ENCODE measurements around the gene MAPK10.

Gene MAPK10

DNA sequence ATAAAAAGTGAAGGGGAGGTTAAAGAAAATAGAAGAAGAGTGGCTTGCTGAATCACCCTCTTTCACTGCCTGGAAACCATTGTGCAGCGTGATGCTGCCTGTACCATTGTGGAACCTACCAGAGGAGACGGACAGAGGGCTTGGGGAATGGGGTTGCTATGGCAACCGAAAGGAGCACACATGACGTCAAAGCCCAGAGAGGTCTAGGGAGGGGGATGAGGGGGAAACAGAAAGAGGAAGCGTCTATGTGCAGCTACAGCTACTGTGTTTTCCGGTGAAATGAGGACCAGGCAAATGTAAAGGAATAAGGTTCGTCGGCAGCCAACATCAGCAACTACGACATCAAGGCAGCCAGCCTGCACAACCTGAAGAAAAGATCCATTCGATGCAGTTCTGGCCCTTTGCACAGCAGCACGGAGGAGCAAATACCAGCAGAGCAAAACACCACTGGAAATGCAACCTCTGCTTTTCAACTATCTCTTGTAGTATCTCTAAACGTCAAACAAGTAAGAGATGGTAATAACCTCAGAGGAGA lies at the start of gene MAPK10:
MAPK10 (minus strand) TSS at position 110 of the 535 bp plus-strand sequence.
- in situ Hi-C loops (cut with HindIII; ENCODE audit: low sequenced_read_pairs) = loop anchor here (10.0 kb wide), 1 partner anchor 55 kb away; no protein-coding TSS in a partner anchor

DNA sequence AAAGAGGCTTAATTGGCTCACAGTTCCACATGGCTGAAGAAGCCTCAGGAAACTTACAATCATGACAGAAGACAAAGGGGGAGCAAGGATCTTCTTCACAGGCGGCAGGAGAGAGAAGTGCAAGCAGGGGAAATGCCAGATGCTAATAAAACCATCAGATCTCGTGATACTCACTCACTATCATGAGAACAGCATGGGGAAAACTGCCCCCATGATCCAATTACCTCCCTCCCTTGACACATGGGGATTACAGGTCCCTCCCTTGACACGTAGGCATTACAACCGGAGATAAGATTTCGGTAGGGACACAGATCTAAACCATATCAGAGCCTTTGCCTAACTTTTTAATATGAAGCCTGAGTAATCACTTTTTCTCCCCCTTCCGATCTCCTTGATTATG lies 43.7 kb upstream of the MAPK10 start:
- in situ Hi-C loops (cut with HindIII; ENCODE audit: low sequenced_read_pairs) = loop anchor here (5.0 kb wide), 1 partner anchor 96 kb away; no protein-coding TSS in a partner anchor

DNA sequence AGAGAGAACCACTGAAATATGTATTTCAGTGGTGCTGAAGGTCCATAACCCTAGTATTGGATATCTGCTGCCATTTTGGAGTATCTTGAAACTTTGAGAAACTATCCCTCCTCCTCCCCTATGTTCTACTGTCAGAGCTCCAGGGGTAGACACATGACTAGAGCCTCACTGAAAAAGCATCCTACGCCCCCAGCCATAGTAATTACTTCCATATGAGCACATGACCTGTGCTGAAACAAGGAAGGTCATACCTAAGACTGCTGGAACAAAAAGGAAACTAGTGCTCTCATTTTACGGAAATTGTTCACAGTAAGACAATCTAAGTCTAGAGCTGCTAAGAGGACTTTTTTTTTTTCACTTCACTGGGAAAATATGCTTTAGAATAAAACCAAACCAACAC lies 42.0 kb upstream of the MAPK10 start:
- in situ Hi-C loops (cut with HindIII; ENCODE audit: low sequenced_read_pairs) = loop anchor here (5.0 kb wide), 1 partner anchor 95 kb away; no protein-coding TSS in a partner anchor

DNA sequence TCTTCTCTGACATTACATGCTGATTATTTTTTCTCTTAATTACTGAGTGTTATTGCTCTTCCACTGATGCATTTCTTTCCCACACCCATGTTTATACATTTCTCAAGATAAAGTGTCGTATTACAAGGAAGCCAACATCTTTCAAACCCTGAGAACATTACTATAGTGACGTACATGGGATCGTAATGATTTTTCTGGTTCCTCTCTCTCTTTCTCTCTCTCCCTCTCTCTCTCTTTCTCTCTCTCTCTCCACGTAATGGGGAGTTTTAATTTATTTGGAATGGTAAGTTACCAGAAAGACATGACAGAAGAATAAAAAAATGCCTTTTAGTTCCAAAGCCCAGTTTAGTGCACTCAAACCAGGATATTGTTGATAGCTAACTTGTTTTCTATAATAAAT lies 40.4 kb upstream of the MAPK10 start:
- in situ Hi-C loops (cut with HindIII; ENCODE audit: low sequenced_read_pairs) = loop anchor here (5.0 kb wide), 1 partner anchor 93 kb away; no protein-coding TSS in a partner anchor

DNA sequence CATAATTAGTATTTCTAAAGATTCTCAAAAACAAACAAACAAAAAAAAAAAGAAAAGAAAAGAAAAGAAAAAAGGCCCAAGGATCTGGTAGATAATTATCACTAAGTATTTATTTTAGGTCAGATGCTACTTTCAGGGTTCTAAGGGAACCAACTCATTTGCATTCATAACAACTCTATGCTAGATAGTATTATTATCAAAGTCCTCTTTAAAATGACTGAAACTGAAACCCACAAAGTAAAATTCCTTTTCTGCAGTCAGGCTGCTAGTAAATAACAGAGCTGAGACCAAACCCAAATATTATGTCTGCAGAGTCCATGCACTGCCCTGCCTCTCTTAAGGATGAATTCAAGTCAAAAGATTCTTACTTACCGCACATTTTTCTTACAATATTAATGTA lies 38.3 kb upstream of the MAPK10 start:
- in situ Hi-C loops (cut with HindIII; ENCODE audit: low sequenced_read_pairs) = no loop called here

DNA sequence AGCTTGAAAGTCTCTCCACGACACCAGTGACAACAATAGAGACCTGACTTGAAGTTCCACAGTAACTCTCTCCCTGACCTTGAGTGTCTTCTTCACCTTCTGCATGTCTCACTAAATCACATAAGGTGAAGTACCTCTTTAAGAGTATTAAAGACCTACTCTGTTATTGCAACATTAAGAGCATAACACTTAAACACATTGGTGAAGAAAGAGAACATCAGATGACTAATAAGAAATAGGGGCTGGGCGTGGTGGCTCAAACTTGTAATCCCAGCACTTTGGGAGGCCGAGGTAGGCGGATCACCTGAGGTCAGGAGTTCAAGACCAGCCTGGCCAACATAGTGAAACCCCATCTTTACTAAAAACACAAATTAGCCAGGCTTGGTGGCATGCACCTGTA lies 33.9 kb upstream of the MAPK10 start:
- in situ Hi-C loops (cut with HindIII; ENCODE audit: low sequenced_read_pairs) = no loop called here

DNA sequence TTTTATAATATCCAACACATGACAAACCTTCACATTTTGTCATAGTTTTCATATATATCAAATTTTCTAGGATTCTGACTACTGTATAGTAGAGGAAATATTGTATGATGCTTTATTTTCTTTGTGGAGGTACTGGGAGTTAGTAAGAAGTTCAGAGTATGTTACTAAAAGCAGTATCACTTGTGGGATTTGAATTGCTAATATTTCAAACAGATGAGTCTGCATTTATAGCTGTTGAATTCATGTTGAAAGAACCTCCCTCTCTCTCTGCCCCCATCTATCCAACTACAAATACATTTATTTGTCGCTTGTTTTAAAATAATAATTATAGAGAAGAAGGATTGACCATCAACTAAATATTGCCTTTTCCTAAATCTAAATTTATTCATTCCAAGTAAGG lies 29.8 kb upstream of the MAPK10 start:
- in situ Hi-C loops (cut with HindIII; ENCODE audit: low sequenced_read_pairs) = no loop called here

DNA sequence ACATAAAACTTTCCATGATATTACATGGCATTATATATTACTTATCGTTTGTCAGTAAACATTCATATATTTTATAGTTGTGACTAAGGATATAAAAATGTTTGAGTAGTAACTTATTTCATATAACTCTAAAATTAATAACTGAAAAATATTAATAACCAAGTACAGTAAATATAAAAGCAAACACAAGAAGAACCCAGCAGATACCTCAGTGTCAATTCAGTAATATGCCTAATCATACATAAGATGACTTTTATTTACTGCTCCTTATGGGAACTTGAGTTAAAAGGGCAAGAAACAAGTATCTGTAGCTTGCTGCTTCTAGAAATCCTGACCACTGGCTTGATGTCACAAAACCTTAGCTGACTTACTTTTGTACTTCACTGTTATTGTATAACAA lies 28.4 kb upstream of the MAPK10 start:
- in situ Hi-C loops (cut with HindIII; ENCODE audit: low sequenced_read_pairs) = no loop called here

DNA sequence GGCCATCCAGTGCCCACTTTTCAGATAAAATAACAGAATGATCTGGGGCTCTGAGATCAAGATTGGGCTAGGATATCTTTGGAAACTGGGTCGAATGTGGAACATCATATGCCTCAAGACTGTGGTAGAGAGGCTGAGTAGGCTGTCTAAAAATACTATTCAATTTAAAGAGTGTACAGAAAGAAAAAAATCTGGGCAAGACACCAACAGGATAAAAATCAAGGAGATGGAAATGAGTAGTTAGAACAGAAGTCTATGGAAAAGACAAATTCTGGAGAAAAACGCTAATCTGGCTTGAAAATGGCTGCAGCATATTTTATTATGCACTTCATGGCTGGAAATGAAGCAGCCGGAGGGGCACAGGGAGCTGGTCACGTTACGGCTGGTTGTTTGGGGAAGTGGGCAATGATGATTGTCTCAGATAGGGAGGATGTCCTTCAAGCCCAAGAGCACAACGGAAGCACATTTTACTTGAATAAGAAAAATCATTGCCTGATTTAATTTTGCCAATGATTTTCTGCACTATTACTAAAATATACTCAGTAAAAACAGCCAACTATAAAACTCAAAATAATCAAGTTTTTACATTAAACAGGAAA lies 27.1 kb upstream of the MAPK10 start:
- in situ Hi-C loops (cut with HindIII; ENCODE audit: low sequenced_read_pairs) = no loop called here

DNA sequence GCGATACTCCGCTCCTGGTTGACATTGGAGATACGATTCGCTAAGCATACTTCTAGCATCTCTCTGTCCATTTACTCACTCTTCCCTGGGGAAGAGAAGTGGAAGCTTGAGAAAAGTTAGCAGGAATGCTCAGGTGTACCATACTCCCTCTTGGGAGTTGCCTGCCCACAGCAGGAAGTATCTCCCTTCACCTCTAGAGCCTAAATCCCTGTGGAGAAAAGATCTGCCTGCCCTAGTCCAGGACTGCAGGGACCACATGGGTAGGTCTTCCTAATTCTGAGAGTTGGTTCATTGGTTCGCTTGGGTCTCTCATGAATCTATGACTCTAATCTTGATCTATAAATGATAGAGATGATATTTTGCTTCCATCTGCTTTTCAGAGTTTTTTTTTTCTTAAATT lies 26.3 kb upstream of the MAPK10 start:
- in situ Hi-C loops (cut with HindIII; ENCODE audit: low sequenced_read_pairs) = no loop called here

DNA sequence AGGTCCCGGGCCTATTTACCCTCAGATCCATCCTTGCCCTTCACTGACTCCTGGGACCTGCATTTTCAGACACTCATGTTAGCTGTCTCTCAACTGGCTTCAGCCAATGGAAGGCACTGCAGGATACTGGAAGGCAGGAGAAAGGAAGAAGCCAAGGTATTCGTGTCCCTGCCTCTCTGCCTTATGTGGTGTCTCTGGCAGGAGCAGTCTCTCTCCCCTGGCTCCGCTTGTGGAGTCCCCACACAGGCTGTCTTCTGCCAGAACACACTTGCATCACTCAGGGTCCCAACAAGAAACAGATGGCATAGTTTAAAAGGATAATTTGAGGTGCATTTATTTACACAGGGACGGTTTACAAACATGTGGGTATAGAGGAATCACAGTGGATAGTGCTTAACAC lies 21.6 kb upstream of the MAPK10 start:
- in situ Hi-C loops (cut with HindIII; ENCODE audit: low sequenced_read_pairs) = no loop called here

DNA sequence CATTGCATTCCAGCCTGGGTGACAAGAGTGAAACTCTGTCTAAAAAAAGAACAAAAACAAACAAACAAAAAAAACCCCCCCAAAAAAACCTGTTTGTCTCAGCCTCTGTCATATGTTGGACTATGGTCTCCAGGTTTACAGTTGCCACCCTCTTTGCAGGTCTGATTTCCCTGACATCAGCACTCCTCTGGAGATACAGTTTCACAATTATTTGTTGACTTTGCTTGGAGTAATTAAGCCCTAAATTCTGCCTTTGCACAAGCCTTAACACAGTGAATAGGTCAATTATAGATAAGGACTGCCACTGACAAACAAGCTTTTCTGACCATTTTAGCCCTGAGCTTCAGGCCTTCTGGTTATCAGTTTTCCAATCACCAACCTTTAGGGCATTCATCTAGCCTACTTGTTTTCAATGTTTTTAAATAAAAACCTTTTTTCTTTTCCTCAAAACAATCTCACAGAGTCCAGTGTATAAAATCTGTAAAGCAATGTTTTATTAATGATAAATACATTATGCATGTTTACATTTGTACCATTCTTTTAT lies 20.4 kb upstream of the MAPK10 start:
- in situ Hi-C loops (cut with HindIII; ENCODE audit: low sequenced_read_pairs) = no loop called here

DNA sequence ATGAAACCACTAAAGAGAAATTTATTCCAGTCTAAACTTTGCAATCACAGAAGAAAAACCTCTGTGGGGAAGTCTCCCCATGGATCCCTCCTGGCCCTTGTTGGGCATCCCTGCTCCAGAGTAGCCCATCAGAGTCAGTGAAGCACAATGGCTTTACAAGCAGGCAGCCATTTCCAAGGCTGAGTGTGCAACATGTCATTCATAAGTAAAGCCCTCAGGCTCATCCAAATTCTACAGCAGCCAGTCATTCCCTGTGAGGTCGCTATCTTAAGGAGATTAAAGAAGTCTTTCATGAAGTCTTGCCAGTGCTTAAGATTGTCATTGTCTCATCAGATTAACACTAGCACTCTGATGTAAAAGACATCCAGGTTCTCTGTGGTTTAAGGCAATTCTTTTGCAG lies 17.0 kb upstream of the MAPK10 start:
- in situ Hi-C loops (cut with HindIII; ENCODE audit: low sequenced_read_pairs) = no loop called here

DNA sequence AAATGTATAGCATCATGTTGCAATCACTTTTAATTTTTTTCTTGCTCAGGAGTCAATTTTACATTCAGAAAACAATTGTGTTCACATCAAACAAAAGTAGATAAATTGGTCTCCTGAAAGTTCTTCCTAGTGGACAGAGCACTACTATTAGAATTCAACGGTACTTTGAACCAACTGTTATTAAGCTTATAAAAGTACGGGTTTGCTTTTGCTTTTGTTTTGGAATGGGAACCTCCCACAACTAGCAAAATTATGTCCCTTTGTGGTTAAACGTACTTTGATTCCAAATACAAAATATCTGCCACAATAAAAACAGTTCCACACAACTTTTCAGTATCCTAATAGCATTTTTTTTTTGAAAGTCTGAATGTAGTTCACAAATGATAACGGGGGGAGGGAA lies 8.6 kb upstream of the MAPK10 start:
- in situ Hi-C loops (cut with HindIII; ENCODE audit: low sequenced_read_pairs) = no loop called here

DNA sequence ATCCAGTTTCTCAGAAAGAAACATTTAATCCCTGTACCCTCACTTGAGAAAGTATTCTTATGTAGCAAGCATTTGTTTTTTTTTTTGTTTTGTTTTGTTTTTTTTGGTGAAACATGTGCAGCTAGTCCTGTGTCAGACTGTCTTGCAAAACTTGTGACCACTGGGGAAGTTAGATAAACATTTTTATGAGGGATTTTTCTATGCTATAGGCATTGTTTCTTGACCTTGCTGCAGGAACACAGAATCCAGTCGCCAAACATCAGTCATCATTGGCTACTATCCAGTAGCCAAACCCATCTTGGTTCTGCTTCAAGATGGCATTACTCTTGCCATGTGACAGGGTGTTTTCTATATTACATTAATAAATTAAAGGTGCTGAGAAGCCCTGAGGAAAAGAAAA lies 7.7 kb upstream of the MAPK10 start:
- in situ Hi-C loops (cut with HindIII; ENCODE audit: low sequenced_read_pairs) = no loop called here

DNA sequence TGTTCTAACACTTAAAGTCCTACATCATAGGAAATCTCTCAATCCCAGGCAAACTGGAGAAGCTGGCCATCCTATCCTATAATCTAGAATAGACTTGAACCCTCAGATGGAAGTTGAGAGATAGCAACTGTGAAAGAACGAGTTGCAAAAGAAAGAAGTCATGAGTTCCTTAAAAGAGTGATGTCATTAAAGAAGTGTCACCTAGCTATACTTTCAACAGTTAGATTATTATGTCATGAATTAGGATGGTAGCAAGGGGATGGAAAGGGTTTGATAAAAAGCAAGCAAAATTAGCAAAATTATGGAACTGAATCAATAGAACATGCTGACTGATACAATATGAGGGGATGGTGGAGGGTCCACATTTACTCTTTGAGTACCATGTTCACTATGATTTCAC lies 7.1 kb upstream of the MAPK10 start:
- in situ Hi-C loops (cut with HindIII; ENCODE audit: low sequenced_read_pairs) = no loop called here

DNA sequence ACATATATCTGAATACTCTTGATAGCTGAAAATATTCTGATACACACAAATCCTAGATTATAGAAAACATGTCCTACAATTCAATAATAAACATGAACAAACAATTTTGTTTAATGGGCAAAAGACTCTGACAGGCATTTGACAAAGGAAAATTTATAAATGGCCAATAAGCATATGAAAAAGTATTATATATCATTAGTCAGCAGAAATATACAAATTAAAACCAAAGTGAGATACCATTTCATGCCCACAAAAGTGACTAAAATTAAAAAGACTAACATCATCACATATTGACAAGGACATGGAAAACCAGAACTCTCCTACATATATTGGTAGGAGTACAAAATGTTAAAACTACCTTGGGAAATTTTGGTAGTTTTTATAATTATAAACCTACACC lies 2.7 kb upstream of the MAPK10 start:
- in situ Hi-C loops (cut with HindIII; ENCODE audit: low sequenced_read_pairs) = no loop called here

DNA sequence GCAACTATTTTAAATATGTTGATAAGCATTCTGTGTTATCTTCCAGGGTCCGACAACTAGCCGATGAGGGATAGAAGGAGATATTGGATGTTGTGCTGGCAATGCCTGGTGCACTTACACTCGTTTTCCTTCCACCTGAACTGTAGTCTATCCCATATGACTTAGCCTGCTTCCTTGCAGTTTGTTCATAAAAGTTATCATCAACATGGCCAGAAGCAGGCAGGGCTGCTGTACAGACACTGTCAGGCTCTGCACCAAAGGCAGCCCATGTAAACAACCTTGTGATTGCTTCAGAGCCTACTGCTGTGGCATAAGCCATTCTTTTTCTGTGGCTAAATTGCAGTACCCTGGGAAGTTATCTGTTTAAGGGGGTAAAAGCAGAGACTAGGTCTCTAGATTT lies 1.6 kb downstream of the MAPK10 start:
- in situ Hi-C loops (cut with HindIII; ENCODE audit: low sequenced_read_pairs) = loop anchor here (10.0 kb wide), 1 partner anchor 53 kb away; no protein-coding TSS in a partner anchor

DNA sequence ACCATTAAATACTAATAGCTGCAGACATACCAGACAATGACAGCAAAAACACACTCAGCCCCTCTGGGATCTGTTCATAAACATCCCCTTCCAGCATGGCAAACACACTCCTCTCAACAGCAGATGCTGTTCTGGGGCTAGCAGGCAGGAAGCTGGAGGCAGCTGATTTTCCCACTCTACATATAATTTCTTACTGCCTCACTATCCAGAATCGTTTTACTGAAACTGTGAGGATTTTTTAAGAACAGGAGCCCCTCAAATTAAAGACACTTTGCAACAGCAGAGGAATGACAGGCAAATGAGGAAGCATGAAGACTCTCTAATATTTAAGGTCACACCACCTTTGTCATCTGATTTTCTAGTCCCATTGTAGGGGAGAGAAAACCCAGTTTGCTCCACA lies 2.2 kb downstream of the MAPK10 start:
- in situ Hi-C loops (cut with HindIII; ENCODE audit: low sequenced_read_pairs) = loop anchor here (10.0 kb wide), 1 partner anchor 53 kb away; no protein-coding TSS in a partner anchor

DNA sequence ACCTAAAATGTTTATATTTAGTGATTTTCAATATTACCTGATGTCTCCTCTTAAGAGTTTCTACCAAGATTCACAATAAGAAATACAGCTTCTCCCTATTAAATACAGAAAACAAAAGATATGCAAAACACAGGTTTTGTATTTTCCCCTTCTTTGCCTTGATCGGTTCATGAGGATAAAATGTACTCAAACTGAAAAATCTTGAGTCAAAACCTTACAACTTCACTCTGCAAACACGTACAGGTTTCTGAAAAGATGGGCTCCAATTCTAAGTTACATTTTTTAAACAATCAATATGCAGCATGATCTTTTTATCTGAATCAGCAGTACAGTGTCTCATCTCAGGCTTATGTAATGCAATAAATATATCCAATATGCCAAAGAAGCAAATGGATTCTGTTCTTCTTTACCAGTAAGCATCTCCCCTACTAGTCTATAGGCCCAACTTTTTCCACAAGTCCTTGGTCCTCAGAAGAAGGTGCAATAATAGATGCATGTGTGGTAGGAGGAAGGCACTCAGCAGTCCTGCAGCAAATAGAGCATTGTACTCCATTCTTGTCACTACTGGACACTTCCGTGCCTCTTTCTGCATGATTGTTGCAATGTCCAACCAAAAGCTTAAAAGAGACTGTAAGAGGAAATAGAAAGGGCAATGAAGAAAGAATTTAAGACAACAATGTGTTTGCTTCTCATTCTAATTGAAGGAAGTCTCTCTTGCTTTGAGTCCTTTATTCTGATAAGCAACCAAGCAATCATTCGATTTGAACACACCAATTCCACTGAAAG lies 3.2 kb downstream of the MAPK10 start:
- in situ Hi-C loops (cut with HindIII; ENCODE audit: low sequenced_read_pairs) = loop anchor here (10.0 kb wide), 1 partner anchor 52 kb away; no protein-coding TSS in a partner anchor

DNA sequence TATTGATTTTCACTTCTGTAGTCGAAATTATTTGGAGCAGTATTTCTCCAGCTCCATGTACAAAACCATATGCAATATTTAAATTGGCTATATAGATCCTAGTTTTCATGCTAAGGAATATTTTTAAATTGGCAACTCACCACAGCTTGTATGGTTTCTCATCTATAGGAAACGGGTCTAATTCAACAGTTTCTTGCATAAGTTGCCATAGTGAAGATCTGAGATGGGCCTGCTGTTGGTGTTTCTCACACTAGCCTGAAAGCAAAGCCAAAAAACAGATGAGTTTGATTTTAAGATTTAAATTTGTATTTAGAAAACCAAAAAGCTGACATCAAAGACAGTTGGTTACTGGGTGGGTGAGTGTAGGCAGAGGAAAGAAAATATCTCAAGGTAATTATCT lies 5.5 kb downstream of the MAPK10 start:
- in situ Hi-C loops (cut with HindIII; ENCODE audit: low sequenced_read_pairs) = loop anchor here (10.0 kb wide), 1 partner anchor 50 kb away; no protein-coding TSS in a partner anchor

DNA sequence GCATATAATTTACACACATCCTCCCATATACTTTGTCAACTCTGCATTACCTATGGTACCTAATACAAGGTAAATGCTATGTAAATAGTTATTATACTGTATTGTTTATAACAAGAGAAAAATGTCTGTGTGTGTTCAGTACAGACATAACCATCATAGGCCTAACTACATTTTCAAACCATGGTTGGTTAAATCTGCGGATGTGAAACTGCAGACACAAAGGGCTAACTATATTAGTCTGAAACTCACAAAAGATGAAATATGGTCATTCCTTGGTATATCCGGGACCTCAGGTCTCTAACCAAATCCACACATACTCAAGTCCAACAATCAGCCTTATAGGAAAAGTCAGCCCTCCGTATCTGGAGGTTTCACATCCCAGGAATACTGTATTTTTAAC lies 13.5 kb downstream of the MAPK10 start:
- in situ Hi-C loops (cut with HindIII; ENCODE audit: low sequenced_read_pairs) = no loop called here

All from endothelial cell of hepatic sinusoid (primary cell).